Endothelial cell of umbilical vein (primary cell): ENCODE results near the gene ETV7. TPM values are rescaled to one million over a fixed set of nuclear protein-coding genes. Genes with fewer than 3 reads are reported as not detected.

ENCODE experiments used
- BruUV-seq: library from RNA; stranded (reverse); fragments of 400-500 nt; replicated peaks from 2 replicates; lab custom pipeline; 2021; lab: Mats Ljungman, UMichigan
- CTCF ChIA-PET: fragments of 300-600, 350-600 bp; sonication (Branson Sonifier 250); formaldehyde crosslinking; loops from one replicate; lab custom pipeline; 2021; ENCODE audit warnings: antibody characterized with exemption, inconsistent platforms; lab: Charles Lee
- POLR2A ChIA-PET: fragments of 300-600, 350-600 bp; sonication (Branson Sonifier 250); formaldehyde crosslinking; loops from one replicate; lab custom pipeline; 2021; ENCODE audit warnings: antibody characterized with exemption, inconsistent platforms; lab: Charles Lee
- DNase-seq: peaks from one replicate; pipeline ENCODE4 v3.0.0-alpha.2; 2011; ENCODE audit warnings: low read depth, low spot score
- FAIRE-seq: peaks from 2 replicates; lab custom pipeline; 2011; peaks lifted over from hg19 to GRCh38; lab: Jason Lieb, UNC
- H2AFZ ChIP-seq: 2 replicates; pipeline ENCODE4 v1.6.0; 2012; ENCODE audit warnings: low read depth, low read length, control low read depth, inconsistent platforms
- H3K27ac ChIP-seq: 2 replicates; pipeline ENCODE4 v1.5.1; 2011; ENCODE audit warnings: low read depth, mild to moderate bottlenecking, control low read depth, low read length, moderate library complexity; ENCODE audit not compliant: insufficient read depth
- H3K27me3 ChIP-seq, 2 experiments: 2 replicates each; pipeline versions ENCODE4 v1.6.0 to v1.6.1; 2011; ENCODE audit warnings: low read length in 2 of 2, mixed read lengths in 1 of 2; ENCODE audit not compliant: control insufficient read depth in 2 of 2, insufficient read depth in 2 of 2
- H3K36me3 ChIP-seq, 2 experiments: 2 replicates in 1 of 2; 3 replicates in 1 of 2; pipeline ENCODE4 v1.5.1; 2011; ENCODE audit warnings: low read length in 2 of 2, mild to moderate bottlenecking in 1 of 2, moderate library complexity in 1 of 2; ENCODE audit not compliant: control insufficient read depth in 2 of 2, insufficient read depth in 2 of 2; ENCODE audit errors: extremely low read depth in 1 of 2
- H3K4me1 ChIP-seq: 3 replicates; pipeline ENCODE4 v1.5.1; 2011; ENCODE audit warnings: mild to moderate bottlenecking, low read length; ENCODE audit not compliant: control insufficient read depth, insufficient read depth; ENCODE audit errors: extremely low read depth
- H3K4me2 ChIP-seq: 2 replicates; pipeline ENCODE4 v1.6.1; 2011; ENCODE audit warnings: low read length, control low read depth, mixed read lengths; ENCODE audit not compliant: insufficient read depth
- H3K4me3 ChIP-seq, 3 experiments: fragments of 200-600 bp in 1 of 3; sonication (generic), shearing (Covaris generic) in 1 of 3; replicated peaks in 1 of 3; 2 replicates each; pipeline ENCODE4 v1.5.1; 2011 to 2016; ENCODE audit warnings: control low read depth in 3 of 3, low read length in 3 of 3, mild to moderate bottlenecking in 2 of 3, inconsistent platforms in 1 of 3, low read depth in 1 of 3, moderate library complexity in 1 of 3; ENCODE audit not compliant: insufficient read depth in 1 of 3
- H3K79me2 ChIP-seq: 2 replicates; pipeline ENCODE4 v1.6.0; 2012; ENCODE audit warnings: low read length, inconsistent platforms; ENCODE audit not compliant: control insufficient read depth, insufficient read depth
- H3K9ac ChIP-seq: replicated peaks from 2 replicates; pipeline ENCODE3; 2011; ENCODE audit warnings: low read length, control low read depth; ENCODE audit not compliant: insufficient read depth; ENCODE audit errors: extremely low read depth
- H3K9me1 ChIP-seq: replicated peaks from 3 replicates; pipeline ENCODE4 v1.6.0; 2011; ENCODE audit warnings: mild to moderate bottlenecking, low read length; ENCODE audit not compliant: control insufficient read depth, insufficient read depth; ENCODE audit errors: extremely low read depth
- H3K9me3 ChIP-seq: replicated peaks from 2 replicates; pipeline ENCODE4 v1.5.1; 2012; ENCODE audit warnings: low read length, inconsistent platforms; ENCODE audit not compliant: control insufficient read depth, insufficient read depth
- H4K20me1 ChIP-seq: replicated peaks from 2 replicates; pipeline ENCODE3; 2011; ENCODE audit warnings: mild to moderate bottlenecking, low read length; ENCODE audit not compliant: control insufficient read depth, insufficient read depth; ENCODE audit errors: extremely low read depth
- CTCF ChIP-seq, 2 donors: IDR thresholded peaks; 1 replicate in 1 of 2; 2 replicates in 1 of 2; pipeline ENCODE4 v1.5.1; 2011; ENCODE audit warnings: low read length in 2 of 2, mild to moderate bottlenecking in 2 of 2, moderate library complexity in 2 of 2, control low read depth in 1 of 2, inconsistent platforms in 1 of 2, low read depth in 1 of 2; ENCODE audit not compliant: insufficient read depth in 1 of 2; ENCODE audit errors: extremely low read depth in 1 of 2
- EZH2 ChIP-seq: IDR thresholded peaks from 2 replicates; pipeline ENCODE4 v1.6.1; 2012; ENCODE audit warnings: borderline replicate concordance, low read depth, mild to moderate bottlenecking, moderate library complexity, low read length, inconsistent platforms; ENCODE audit not compliant: severe bottlenecking
- FOS ChIP-seq: IDR thresholded peaks from 2 replicates; pipeline ENCODE4 v1.6.1; 2011; ENCODE audit warnings: mild to moderate bottlenecking, low read length, moderate library complexity, borderline replicate concordance; ENCODE audit not compliant: insufficient read depth
- GATA2 ChIP-seq: IDR thresholded peaks from 2 replicates; pipeline ENCODE4 v1.7.0; 2011; ENCODE audit warnings: low read depth, mild to moderate bottlenecking, moderate library complexity, mixed read lengths, low read length; ENCODE audit not compliant: insufficient read length, insufficient read depth
- JUN ChIP-seq: IDR thresholded peaks from 2 replicates; pipeline ENCODE4 v1.6.1; 2011; ENCODE audit warnings: borderline replicate concordance, low read depth; ENCODE audit not compliant: insufficient read length, insufficient read depth
- MAX ChIP-seq: IDR thresholded peaks from 2 replicates; pipeline ENCODE4 v1.6.1; 2011; ENCODE audit not compliant: insufficient read depth, insufficient read length
- MYC ChIP-seq: IDR thresholded peaks from one replicate; pipeline ENCODE4 v1.6.1; 2011; ENCODE audit warnings: mild to moderate bottlenecking, low read depth, low read length
- POLR2A ChIP-seq: IDR thresholded peaks from 2 replicates; pipeline ENCODE4 v1.6.1; 2012; ENCODE audit warnings: low read depth, mild to moderate bottlenecking, control low read depth, low read length
- POLR2AphosphoS5 ChIP-seq: IDR thresholded peaks from 2 replicates; pipeline ENCODE4 v1.6.1; 2012; ENCODE audit warnings: low read depth, mild to moderate bottlenecking, control low read depth, low read length, moderate library complexity; ENCODE audit not compliant: insufficient read depth
- dilution Hi-C: fragments of 300-500 bp; cut with MboI; formaldehyde crosslinking; loops from one replicate; pipeline ENCODE4 v1.15.0; 2019; ENCODE audit warnings: low sequenced_read_pairs; ENCODE audit not compliant: extremely low pct_ligation_motif_present
- intact Hi-C: fragments of 100-400 bp; cut with micrococcal nuclease; formaldehyde crosslinking; loops from one replicate; pipeline ENCODE4 v1.10.0; 2022
- polyA plus RNA-seq, 4 experiments: library from polyadenylated mRNA; depleted of rRNA in 3 of 4; stranded (reverse) in 3 of 4; unstranded in 1 of 4; fragments of >200 nt; gene quantifications; 2 replicates each; pipeline versions ENCODE4 v1.2.1 to v1.2.3, GENCODE V29; 2011 to 2012; ENCODE audit warnings: missing spikeins in 1 of 4
- total RNA-seq: library from RNA; stranded (reverse); gene quantifications from 2 replicates; pipeline ENCODE4 v1.2.3, GENCODE V29; 2021

ETV7 gene
- total and polyA plus RNA-seq, 2 donors (not counting 3 experiments of a cell fraction or from before 2014, with no cell fraction given): 0.23 to 0.58 TPM

GRCh38 chr6:36381502-36382389 lies 5.7 kb downstream of the ETV7 start:
- FAIRE-seq (no peak), DNase-seq (no peak)
- intact Hi-C loops: no loop called here
- Histone ChIP-seq H2AFZ (no peak overlapping the region), H3K4me2 (no peak overlapping the region), H3K79me2 (no peaks in the 10 kb centered on the region), H3K36me3 (no peaks in the 10 kb centered on the region), H3K4me3 (no peak overlapping the region), H3K27me3 (peaks cover 0 to 4% of the 10 kb centered on the region in 2 experiments), H3K9me3 (no peaks in the 10 kb centered on the region), H3K9me1 (no peaks in the 10 kb centered on the region), H3K27ac (no peak overlapping the region), H3K9ac (no peak overlapping the region), H3K4me1 (peaks cover 2% of the 10 kb centered on the region), H4K20me1 (no peaks in the 10 kb centered on the region)
- BruUV-seq: no TSS peak
- TF ChIP-seq POLR2A: no peak
- no peak for TF ChIP-seq FOS
- no peak for TF ChIP-seq MAX
- no peak for TF ChIP-seq JUN
- TF ChIP-seq EZH2: no peak
- TF ChIP-seq GATA2: no peak
- TF ChIP-seq CTCF (IDR thresholded peaks at IDR 0.05; ENCODE audit: extremely low read depth in 1 of 2, insufficient read depth in 1 of 2, low read depth in 1 of 2, low read length in 2 of 2): no peak
- TF ChIP-seq POLR2AphosphoS5: no peak
- no peak for TF ChIP-seq MYC
- CTCF ChIA-PET: interaction anchor here (0.8 to 1.9 kb wide), 2 partner anchors 41 to 80 kb away, joined by 3 to 5 read pairs; no protein-coding TSS in a partner anchor
- dilution Hi-C loops: no loop called here
- POLR2A ChIA-PET: no interaction called here
